Medulla oblongata (tissue), 1 donor: Measurements from ENCODE around the gene OXNAD1.

ENCODE experiments used
- DNase-seq: peaks from one replicate; pipeline ENCODE4 v3.0.0-alpha.2; 2015; ENCODE audit errors: extremely low spot score

OXNAD1 gene, protein sequence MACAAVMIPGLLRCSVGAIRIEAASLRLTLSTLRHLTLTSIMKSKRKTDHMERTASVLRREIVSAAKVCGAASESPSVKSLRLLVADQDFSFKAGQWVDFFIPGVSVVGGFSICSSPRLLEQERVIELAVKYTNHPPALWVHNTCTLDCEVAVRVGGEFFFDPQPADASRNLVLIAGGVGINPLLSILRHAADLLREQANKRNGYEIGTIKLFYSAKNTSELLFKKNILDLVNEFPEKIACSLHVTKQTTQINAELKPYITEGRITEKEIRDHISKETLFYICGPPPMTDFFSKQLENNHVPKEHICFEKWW

DNA sequence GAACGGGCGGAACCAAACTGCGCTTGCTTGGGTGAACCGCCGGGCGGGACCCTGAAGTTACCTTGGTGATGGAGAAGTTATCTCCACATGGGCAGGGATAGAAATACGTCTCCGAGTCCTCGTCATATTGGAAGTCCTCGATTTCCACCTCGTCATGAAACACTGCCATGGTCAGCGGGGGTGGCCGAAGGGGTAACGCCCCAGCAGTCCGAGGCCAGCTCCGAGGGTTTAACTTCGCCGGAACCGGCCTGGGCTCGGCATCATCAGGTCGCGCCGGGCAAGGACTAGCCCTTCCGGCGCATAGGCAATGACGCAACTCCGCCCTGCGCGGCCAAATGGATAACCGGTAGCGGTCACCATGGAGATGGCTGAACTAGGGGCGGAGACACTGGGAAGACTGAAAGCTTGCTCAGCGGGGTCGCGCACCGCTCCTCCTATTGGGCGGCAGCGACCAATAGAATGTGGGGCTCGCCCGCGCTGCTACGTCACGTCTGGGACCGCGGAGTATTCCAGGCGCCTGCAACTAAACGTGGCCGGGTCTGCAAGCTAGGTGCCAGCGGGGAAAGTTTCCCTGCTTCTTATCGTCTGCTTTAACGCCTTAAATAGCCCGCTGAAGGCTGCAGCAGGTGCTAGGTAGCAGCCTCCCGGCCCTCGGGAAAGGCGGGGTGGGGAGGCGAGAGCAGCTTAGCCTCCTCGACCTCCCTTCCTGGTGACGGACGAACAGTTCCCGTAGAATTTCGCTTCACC is at the start of gene OXNAD1, which contains the start of gene DPH3:
Gene OXNAD1, plus strand, starts transcription at position 505 of the 747 bp plus-strand sequence. CDS start 5,741 bp downstream, outside the sequence.
Gene DPH3, minus strand, starts transcription at position 236 of the 747 bp plus-strand sequence. Its CDS starts 67 bp downstream, at position 169.
- DNase-seq: peak; percentile 100

DNA sequence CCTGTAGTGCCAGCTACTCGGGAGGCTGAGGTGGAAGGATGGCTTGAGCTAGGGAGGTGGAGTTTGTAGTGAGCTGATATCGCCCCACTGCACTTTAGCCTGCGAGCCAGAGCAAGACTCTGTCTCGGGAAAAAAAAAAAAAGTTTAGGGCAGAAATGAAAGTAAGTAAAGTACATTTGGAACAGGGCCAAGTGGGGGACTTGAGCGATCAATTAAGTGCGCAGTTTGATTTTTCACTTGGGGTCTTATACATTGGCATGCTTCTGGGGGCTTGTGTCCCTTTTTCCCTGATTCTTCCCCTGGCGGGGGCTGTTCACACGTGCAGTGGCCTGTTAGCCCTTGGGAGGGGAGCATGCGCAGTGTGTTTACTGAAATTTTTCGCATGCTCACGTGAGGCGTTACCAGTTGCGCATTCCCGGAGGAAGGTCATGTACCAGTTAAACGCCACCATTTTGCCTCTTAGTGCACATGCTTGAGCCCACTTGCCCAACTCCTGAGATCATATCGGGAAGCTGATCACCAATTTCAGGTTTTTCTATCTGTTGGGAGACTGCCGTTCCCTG is 48.6 kb upstream of the OXNAD1 start:
- no peak for DNase-seq

DNA sequence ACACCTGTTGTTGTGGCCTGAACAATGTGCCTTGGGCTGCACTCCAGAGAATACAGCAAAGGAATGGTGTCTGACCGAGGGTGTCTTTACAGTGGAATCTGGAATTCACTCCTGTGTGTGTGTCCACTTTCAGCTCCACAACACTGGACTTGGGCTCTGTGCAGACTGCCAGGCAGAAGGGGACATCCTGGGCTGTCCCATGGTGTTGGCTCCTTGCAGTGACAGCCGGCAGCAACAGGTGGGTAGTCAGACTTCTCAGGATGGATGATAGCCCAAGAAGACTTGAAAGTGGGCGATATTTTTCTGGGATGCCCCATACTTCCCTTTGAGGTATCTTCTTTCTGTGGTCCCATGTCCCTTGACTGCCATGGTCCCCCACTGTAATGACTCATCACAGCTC is 45.2 kb upstream of the OXNAD1 start:
- no peak for DNase-seq

DNA sequence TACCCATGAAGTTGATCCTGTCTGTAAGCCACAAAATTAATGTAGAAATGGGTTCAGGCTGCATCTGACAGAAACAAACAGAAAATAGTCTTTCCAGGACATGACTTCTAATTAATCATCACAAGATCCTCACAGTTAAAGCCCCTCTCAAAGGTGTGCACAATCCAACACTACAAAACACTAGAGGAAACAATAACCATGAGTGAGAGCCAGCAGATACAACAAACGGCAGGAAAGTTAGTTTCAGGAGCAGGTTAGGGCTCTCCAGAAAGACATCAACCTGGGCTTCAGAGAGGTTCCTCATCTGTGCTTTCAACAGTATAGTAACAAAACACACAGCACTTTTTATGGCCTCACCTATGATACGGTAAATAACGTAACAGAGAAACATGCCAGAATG is 43.0 kb upstream of the OXNAD1 start:
- no peak for DNase-seq

DNA sequence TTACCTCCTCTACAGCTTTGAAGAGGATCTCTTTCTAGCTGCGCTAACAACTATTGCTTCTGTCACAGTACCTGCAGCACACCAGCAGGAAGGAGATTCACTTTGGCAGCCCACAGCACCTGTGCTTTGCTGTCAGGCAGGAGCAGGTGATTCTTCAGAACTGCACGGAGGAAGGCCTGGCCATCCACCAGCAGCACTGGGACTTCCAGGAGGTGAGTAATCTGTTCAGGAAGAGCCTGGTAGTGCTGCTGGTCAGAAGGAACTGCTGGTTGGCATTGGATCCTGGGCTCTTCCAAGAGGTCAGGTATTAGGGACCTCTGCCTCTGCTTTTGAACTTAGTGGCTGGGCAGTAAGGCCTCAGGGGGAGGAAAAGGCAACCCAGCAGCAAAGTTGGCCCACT is 42.5 kb upstream of the OXNAD1 start:
- no peak for DNase-seq

DNA sequence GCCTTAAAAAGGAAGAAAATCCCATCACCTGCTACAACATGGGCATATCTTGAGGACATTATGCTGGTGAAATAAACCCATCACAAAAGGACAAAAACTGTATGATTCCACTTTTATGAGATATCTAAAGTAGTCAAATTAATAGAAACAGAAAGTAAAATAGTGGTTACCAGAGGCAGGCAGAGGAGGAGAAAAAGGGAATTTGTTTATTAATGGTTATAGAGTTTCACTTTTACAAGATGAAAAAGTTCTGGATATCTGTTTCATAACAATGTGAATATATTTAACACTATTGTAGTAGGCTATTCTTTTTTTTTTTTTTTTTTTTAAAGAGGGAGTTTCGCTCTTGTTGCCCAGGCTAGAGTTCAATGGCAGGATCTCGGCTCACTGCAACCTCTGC is 40.7 kb upstream of the OXNAD1 start:
- no peak for DNase-seq

DNA sequence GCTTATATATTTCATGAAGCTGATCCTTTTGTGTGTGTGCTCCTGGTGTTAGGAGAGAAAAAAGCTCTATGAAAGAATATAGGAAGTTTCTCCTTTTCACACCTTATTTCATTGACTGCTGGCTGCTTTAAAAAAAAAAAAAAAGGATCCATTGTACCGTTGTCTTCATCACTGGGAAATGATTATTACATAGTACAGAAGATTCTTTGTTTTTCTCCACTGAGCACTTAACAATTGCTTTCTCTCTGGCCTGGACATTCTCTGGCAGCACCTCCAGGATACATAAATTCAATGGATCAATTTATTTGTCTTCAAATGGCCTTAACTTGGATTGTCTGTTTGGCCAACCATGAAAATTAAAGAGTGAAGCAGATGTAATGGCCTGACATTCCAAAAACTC is 37.4 kb upstream of the OXNAD1 start:
- DNase-seq: peak; percentile 31

DNA sequence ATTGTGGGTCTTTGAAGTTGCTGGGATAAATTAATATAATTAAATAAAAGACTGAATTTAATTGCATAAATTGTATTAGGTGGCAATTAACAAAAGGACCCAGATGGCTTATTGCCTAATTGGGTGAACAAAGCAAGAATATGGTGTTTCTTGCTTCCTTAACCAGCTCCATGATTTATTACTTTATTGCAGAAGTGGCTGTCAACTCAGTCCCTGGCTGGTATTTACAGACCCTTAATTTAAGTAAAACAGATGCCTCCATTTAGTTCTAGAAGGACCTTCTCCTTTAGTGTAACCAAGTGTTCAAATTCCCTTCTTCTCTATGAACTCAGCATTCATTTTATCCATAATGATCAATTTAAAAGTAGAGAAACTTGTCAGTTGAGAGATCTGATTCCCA is 35.3 kb upstream of the OXNAD1 start:
- DNase-seq: no peak

DNA sequence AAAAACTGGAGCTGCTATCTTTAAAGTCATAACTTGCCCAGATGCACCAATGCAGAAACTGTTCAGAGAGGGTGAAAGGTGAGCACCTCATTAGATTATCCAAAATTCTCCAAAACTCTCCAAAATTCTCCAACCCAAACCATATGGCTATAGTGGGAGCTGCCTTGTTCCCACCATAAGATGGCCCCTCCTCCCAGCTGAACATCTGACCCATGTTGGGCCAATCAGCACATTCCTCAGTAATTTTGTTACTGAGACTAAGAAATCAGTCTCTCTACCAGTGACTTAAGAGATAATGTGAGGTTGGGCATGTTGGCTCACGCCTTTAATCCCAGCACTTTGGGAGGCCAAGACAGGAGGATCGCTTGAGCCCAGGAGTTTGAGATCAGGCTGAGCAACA is 33.0 kb upstream of the OXNAD1 start:
- no peak for DNase-seq

DNA sequence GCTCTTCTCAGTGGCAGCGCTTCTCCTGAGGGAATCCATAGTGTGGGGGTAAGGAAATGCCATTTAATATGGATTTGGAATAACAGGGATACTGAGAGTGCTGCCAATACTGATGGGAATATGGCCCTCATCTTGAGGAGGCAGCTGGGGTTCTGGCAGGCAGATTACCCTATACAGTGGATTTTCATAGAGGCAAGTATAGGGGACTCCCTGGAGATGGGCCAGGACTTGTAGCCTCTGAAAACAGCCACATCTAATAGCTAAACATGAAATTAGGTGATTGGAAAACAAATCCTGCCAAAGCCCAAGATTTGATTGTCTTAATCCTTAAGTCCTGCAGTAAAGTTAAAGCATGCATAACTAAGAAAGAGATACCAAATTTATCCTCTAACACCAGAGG is 31.2 kb upstream of the OXNAD1 start:
- no peak for DNase-seq

DNA sequence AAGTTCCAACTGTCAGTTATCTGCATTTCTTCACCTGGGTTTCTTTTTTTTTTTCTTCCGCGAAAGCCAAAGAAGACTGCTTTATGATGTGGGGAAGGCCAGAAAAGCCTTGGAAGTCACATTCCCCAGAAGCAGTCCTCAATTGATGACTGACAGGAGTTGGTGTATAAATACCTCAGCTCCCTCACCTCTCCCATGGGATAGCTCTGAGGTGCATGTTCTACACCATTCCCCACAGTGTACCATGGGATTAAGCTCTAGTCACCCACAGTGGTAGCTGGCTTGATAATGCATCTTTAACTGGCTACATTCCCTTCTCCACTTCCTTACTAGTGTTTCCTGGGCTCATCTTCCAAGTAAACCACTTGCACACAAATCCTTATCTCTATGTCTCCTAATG is 30.7 kb upstream of the OXNAD1 start:
- no peak for DNase-seq

DNA sequence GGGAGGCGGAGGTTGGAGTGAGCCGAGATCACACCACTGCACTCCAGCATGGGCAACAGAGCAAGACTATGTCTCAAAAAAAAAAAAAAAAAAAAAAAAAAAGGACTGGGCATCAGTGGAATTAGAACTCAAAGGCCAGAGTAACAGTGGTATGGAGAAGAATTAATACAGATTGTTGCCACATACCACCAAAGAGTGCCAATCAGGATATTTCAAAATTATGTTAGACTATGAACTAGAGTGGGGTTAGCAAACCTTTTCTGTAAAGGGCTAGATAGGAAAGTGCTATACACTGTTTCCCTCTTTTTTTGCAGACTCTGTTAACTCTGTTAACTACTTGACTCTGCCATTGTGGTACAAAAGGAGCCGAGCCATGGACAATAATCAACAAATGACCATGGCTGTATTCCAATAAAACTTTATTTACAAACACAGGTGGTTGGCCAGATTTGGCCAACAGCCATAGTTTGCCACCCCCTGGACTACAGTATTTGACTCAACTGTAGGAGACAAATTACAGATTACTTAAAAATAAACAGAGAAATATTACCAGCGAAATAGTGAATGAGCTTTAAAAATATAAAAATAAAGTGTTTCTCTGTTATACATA is 28.9 kb upstream of the OXNAD1 start:
- DNase-seq: no peak

DNA sequence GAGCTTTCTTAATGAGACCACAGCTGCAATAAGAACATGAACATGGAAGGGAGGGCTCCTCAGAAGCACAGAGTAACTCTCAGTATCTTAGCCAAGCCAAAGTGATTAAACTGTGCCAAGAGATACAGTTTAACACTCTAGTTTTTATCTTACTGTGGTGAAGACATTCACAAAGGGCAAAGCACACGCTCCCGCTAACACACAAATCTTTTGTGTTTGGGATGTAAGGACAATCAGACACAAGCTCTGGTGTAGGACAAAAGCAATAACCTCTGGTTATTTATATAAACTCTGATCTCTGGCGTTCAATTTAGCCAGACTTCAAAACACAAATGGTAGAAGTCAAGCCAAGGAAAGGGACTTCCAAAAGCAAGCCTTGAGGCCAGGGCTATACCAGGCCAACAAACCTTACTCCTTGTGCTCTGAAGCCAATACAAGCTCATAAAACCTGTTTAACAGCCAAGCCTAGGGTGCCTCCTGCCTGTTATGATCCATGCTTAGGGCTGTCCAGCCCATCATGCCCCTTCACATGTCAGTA is 28.1 kb upstream of the OXNAD1 start:
- no peak for DNase-seq

DNA sequence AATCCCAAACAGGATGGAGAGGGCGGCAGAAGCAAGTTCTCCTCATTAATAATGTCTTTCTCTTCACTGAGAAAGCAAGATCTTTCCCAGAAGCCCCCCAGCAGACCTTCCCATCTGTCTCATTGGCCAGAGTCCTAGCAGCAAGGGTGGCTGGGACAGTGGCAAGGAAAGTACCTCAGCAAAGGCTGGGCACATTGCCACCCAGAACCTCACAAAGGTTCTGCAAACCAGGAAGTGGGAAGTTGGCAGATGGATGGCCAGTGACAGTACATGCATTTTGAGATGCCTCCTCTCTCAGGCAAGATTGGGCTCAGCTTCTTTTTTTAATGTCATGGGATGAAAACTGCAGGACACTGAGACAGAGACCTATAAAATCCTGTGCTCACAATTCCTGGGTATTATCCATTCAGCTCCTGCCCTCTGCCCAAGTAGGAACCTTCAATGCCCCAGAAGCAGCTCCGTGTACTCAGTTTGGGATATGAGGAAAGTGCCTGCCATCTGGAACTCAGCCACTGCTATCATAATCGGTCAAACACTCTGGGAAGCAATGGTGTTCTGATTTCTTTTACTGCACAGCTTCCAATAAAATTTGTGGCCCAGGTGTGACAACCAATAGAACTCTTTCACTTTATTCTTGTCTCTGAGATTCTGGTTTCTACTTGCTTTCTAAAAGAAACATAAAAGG is 25.8 kb upstream of the OXNAD1 start:
- peak; percentile 21 for DNase-seq

DNA sequence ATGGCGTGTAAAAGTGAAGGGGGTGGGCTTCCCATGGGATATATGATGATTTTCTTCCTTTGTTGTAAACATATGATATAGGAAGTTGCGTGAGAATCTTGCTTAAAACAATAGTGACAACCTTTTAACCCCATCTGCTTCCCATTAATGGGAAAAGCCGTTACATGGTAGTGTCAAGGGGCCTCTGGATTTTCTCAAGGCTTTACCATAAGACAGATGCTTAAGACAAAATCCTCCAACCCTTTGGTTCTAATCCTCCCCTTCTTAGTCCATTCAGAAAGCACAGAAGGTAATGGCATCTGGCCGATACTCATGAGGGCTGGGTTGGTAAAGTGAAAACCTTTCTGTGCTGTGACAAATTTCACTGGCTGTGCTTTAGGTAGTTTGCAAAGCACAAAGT is 25.2 kb upstream of the OXNAD1 start:
- DNase-seq: no peak

DNA sequence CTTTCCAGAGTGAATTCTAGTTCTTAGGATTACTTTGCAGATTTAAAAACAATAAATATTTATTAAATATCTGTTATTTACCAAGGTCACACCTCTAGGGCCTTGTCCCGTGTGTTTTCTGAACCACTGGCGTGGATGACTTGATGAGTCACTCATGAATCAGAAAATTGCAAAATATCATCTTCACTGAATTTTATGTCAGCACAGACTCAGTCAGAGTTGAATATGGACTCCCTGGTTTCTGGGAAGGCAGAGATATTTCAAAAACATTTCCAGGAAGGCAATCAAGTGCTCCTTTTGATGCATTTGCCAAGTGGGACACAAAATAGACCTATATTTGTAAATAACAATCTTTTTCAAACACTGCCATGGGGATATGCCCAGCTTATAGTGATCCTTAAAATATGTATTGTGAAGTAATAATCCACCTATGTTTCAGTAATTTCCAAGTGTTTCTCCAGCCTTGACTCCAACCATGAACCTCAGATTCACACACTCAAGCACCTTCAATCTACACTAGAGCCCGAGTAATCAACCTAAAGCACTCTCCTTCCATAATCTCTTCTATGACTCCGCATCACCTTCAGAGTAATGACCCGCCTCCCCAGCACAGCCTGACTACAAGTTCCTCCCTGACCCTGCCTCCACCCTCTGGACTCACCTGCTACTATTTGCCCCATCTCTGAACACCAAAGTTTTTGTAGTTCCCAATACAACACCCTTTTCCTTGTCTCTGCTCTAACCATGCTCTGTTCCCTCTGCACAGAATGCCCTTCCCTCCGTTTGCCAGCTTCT is 24.6 kb upstream of the OXNAD1 start:
- no peak for DNase-seq

DNA sequence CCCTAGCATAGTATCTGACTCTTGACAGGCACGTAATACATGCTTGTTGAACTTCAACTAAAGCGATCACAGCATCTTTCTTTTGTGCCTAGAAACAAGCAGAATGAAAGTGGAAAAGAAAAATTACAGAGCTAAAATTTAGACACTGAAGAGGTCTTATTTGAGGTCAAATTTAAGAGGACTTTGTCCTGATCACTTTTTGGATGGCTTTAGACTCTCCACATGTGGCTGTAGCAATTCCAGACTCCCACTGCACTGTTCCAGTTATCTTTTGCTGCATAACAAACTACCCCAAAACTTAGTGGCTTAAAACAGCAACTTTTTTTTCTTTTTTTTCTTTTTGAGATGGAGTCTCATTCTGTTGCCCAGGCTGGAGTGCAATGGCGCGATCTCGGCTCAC is 23.8 kb upstream of the OXNAD1 start:
- no peak for DNase-seq

DNA sequence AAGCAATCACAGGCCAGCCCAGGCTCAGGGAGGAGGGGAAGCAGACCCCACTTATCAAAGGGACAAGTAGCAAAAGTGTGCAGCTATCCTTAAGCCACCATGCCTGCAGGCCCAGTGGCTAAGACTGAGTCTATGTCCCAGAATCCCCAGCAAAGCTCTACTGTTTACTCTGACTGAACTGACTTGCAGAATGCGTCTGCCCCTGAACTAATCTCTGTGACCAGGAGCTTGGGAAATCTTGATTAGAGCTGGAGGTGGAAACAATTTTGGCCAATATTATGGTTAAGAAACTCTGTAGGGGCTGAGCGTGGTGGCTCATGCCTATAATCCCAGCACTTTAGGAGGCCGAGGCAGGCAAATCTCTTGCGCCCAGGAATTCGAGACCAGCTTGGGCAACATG is 22.8 kb upstream of the OXNAD1 start:
- no peak for DNase-seq

DNA sequence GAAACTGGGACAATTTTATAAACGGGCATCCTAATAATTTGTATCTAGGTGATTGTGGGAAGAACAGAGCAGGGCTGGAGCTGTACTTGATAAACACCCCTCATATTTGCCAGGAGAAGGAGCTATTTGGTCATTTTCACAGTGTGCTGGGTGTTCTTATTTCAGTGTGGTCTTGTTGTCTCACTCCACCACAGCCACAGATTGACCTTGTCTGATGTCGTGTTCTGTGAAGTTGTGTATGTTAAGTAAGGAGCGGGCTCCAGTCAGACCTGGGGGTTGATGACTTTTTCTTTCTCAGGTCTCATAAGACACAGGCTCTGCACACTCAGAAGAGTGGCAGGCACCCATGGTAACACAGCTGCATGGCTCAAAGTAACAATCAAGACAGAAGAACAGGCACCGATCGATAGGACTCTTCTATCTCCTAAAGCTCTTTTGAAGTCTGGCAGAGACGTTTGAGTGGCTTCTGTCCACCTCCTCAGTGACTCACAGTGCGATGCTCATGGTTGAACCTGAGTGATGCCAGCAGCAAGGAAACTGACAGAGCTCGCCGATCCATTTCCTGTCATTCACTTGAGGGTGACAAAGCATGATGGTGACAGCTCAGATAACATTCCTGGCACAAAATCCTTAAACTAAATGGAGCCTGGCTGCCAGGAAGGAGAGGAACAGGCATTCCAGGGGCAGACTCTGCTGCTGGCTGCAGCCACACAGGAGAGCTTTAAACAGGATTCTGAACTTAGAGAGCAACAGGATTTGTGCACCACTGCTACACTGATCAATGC is 21.1 kb upstream of the OXNAD1 start:
- no peak for DNase-seq

DNA sequence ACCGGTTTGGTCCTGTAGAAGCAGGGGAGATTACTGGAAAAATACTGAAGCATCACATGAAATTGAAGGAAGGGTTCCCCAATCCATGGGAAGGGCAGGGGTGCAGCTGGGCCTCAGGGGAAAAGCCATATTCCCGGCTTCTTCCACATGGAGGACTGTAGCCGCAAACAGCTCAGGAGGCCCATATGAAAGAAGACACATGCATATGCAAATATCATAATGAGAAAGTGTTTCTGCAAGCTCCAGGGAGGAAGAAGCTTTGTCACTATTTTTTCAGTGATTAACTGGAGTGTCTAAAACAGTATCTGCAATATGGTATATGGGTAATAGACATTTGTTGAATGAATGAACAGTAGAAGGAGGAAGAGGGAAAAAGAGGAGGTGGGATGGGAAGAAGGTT is 19.4 kb upstream of the OXNAD1 start:
- no peak for DNase-seq
